GM19395 (cell line): ENCODE data around the gene APLF.
"Not testable (repeated sequence)": the region's sequence is repeated elsewhere in the genome, so short reads cannot be mapped to it uniquely, and the experiment has no call there.

Experiments used
- ATAC-seq: cut with Tn5 transposase; IDR thresholded peaks from one replicate; pipeline ENCODE4 v1.9.1; 2021; ENCODE audit warnings: mild to moderate bottlenecking, moderate library complexity; ENCODE audit not compliant: unreplicated experiment

The APLF gene

GRCh38 chr2:68472796-68473414 is 5.5 kb downstream of the APLF start:
- no peak for ATAC-seq

GRCh38 chr2:68475110-68475509 is 7.7 kb downstream of the APLF start:
- no peak for ATAC-seq

- ATAC-seq, result no peak
Measured at GRCh38 chr2:68475576-68475975, 8.2 kb downstream of the APLF start.

- ATAC-seq, result no peak
Measured at GRCh38 chr2:68476454-68476853, 9.1 kb downstream of the APLF start.

- ATAC-seq, result no peak
Measured at GRCh38 chr2:68478688-68479087, 11.3 kb downstream of the APLF start.

- no peak for ATAC-seq
Measured at GRCh38 chr2:68482296-68482820, 15.0 kb downstream of the APLF start.

GRCh38 chr2:68483011-68483410 is 15.6 kb downstream of the APLF start:
- ATAC-seq, result no peak

- peak; percentile 58 for ATAC-seq
Measured at GRCh38 chr2:68487773-68488355, 20.5 kb downstream of the APLF start.

GRCh38 chr2:68488605-68489004 is 21.2 kb downstream of the APLF start:
- not testable (repeated sequence) for ATAC-seq

GRCh38 chr2:68489282-68489681 is 21.9 kb downstream of the APLF start:
- no peak for ATAC-seq

GRCh38 chr2:68491582-68491981 is 24.2 kb downstream of the APLF start:
- no peak for ATAC-seq

GRCh38 chr2:68499133-68499532 is 31.7 kb downstream of the APLF start:
- no peak for ATAC-seq

- ATAC-seq, result no peak
Measured at GRCh38 chr2:68500649-68501048, 33.3 kb downstream of the APLF start.

- ATAC-seq, result no peak
Measured at GRCh38 chr2:68501768-68502167, 34.4 kb downstream of the APLF start.

GRCh38 chr2:68505603-68506159 is 38.3 kb downstream of the APLF start:
- no peak for ATAC-seq

- ATAC-seq, result no peak
Measured at GRCh38 chr2:68506170-68506569, 38.8 kb downstream of the APLF start.

GRCh38 chr2:68512326-68512725 is 44.9 kb downstream of the APLF start:
- no peak for ATAC-seq

GRCh38 chr2:68512966-68513365 is 45.6 kb downstream of the APLF start:
- ATAC-seq, result no peak

- no peak for ATAC-seq
Measured at GRCh38 chr2:68514316-68514929, 47.0 kb downstream of the APLF start.

GRCh38 chr2:68516051-68516955 is 48.9 kb downstream of the APLF start:
- no peak for ATAC-seq

GRCh38 chr2:68519236-68519635 is 51.9 kb downstream of the APLF start:
- ATAC-seq, result no peak
